ENCODE measurements around the gene ERBB4. TPM values are rescaled to one million over a fixed set of nuclear protein-coding genes. Genes with fewer than 3 reads are reported as not detected.

The ERBB4 gene
- total and polyA plus RNA-seq, 2 of the 8 experiments (the other 6 are each of a cell fraction or from before 2014, with no cell fraction given): 0.34 to 1.3 TPM

DNA sequence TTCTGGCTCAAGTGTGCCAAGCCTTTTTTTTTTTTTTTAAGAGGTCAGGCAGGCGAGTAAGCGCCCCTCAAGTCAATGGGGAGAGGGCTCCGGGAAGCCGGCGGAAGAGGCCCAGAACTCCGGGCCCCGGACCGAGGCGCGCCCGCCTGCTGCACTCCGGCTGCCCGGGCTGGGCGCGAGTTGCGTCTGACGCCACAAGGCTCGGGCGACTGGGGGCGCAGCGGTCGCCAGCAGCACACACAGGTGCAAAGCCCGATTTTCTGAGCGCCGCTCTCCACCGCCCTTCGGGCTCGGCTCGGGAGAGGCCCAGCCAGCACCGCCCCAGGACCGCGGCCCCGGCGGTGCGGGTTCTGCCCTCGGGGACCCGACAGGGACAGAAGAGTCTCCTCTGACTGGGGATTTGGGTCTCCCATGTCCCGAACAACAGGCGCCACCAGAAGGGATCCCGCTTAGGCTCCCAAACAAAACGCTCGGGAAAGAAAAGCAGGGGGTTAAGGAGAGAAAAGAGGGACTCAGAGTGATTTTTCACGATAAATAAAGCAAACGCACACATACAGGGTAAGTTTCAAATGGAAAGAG is 787 bp downstream of the ERBB4 start (continued):
- TF ChIP-seq, protein P1, sequence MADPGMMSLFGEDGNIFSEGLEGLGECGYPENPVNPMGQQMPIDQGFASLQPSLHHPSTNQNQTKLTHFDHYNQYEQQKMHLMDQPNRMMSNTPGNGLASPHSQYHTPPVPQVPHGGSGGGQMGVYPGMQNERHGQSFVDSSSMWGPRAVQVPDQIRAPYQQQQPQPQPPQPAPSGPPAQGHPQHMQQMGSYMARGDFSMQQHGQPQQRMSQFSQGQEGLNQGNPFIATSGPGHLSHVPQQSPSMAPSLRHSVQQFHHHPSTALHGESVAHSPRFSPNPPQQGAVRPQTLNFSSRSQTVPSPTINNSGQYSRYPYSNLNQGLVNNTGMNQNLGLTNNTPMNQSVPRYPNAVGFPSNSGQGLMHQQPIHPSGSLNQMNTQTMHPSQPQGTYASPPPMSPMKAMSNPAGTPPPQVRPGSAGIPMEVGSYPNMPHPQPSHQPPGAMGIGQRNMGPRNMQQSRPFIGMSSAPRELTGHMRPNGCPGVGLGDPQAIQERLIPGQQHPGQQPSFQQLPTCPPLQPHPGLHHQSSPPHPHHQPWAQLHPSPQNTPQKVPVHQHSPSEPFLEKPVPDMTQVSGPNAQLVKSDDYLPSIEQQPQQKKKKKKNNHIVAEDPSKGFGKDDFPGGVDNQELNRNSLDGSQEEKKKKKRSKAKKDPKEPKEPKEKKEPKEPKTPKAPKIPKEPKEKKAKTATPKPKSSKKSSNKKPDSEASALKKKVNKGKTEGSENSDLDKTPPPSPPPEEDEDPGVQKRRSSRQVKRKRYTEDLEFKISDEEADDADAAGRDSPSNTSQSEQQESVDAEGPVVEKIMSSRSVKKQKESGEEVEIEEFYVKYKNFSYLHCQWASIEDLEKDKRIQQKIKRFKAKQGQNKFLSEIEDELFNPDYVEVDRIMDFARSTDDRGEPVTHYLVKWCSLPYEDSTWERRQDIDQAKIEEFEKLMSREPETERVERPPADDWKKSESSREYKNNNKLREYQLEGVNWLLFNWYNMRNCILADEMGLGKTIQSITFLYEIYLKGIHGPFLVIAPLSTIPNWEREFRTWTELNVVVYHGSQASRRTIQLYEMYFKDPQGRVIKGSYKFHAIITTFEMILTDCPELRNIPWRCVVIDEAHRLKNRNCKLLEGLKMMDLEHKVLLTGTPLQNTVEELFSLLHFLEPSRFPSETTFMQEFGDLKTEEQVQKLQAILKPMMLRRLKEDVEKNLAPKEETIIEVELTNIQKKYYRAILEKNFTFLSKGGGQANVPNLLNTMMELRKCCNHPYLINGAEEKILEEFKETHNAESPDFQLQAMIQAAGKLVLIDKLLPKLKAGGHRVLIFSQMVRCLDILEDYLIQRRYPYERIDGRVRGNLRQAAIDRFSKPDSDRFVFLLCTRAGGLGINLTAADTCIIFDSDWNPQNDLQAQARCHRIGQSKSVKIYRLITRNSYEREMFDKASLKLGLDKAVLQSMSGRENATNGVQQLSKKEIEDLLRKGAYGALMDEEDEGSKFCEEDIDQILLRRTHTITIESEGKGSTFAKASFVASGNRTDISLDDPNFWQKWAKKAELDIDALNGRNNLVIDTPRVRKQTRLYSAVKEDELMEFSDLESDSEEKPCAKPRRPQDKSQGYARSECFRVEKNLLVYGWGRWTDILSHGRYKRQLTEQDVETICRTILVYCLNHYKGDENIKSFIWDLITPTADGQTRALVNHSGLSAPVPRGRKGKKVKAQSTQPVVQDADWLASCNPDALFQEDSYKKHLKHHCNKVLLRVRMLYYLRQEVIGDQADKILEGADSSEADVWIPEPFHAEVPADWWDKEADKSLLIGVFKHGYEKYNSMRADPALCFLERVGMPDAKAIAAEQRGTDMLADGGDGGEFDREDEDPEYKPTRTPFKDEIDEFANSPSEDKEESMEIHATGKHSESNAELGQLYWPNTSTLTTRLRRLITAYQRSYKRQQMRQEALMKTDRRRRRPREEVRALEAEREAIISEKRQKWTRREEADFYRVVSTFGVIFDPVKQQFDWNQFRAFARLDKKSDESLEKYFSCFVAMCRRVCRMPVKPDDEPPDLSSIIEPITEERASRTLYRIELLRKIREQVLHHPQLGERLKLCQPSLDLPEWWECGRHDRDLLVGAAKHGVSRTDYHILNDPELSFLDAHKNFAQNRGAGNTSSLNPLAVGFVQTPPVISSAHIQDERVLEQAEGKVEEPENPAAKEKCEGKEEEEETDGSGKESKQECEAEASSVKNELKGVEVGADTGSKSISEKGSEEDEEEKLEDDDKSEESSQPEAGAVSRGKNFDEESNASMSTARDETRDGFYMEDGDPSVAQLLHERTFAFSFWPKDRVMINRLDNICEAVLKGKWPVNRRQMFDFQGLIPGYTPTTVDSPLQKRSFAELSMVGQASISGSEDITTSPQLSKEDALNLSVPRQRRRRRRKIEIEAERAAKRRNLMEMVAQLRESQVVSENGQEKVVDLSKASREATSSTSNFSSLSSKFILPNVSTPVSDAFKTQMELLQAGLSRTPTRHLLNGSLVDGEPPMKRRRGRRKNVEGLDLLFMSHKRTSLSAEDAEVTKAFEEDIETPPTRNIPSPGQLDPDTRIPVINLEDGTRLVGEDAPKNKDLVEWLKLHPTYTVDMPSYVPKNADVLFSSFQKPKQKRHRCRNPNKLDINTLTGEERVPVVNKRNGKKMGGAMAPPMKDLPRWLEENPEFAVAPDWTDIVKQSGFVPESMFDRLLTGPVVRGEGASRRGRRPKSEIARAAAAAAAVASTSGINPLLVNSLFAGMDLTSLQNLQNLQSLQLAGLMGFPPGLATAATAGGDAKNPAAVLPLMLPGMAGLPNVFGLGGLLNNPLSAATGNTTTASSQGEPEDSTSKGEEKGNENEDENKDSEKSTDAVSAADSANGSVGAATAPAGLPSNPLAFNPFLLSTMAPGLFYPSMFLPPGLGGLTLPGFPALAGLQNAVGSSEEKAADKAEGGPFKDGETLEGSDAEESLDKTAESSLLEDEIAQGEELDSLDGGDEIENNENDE (IDR thresholded peaks at IDR 0.05; ENCODE audit: insufficient replicate concordance, low read length): no peak
- TF ChIP-seq, protein P2, sequence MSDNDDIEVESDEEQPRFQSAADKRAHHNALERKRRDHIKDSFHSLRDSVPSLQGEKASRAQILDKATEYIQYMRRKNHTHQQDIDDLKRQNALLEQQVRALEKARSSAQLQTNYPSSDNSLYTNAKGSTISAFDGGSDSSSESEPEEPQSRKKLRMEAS (IDR thresholded peaks at IDR 0.05): no peak; the same call in 1 of the 2 replicates
- no peak for TF ChIP-seq CHD1 (IDR thresholded peaks at IDR 0.05; ENCODE audit: low read depth, low read length)
- peak; percentile 18 for TF ChIP-seq KDM4A (IDR thresholded peaks at IDR 0.05; ENCODE audit: low read depth, low read length, severe bottlenecking)
